Esophagus squamous epithelium (tissue), 4 donors: Measurements from ENCODE around the gene EVI2B.

Source experiments
- CTCF ChIP-seq, 6 experiments: fragments of 450-650 bp in 4 of 6; fragments of 200-600 bp in 2 of 6; sonication (generic) in 2 of 6; IDR thresholded peaks; one replicate each; pipeline ENCODE4 v1.5.1; 2016 to 2019; ENCODE audit warnings: antibody characterized with exemption in 6 of 6, mild to moderate bottlenecking in 4 of 6, moderate library complexity in 4 of 6
- POLR2A ChIP-seq, 4 donors: fragments of 450-650 bp; IDR thresholded peaks; one replicate each; pipeline ENCODE4 v1.6.1; 2017; ENCODE audit warnings: antibody characterized with exemption in 4 of 4, mild to moderate bottlenecking in 4 of 4, moderate library complexity in 3 of 4

GRCh38 chr17:31269036-31269577 lies 44.7 kb downstream of the EVI2B start:
- no peak for TF ChIP-seq CTCF (IDR thresholded peaks at IDR 0.05)
- no peak for TF ChIP-seq POLR2A (IDR thresholded peaks at IDR 0.05)
